Common myeloid progenitor, CD34-positive (primary cell): ENCODE data around the gene CCSER1.

Experiments
- CTCF ChIA-PET: fragments of 350-600 bp; sonication (Branson Sonifier 250); formaldehyde crosslinking; loops from one replicate; lab custom pipeline; 2021; ENCODE audit warnings: antibody characterized with exemption; lab: Charles Lee
- POLR2A ChIA-PET: fragments of 350-600 bp; sonication (Branson Sonifier 250); formaldehyde crosslinking; loops from one replicate; lab custom pipeline; 2021; ENCODE audit warnings: antibody characterized with exemption; lab: Charles Lee
- DNase-seq, 3 donors: peaks; one replicate each; pipeline versions ENCODE4 v3.0.0 to v3.0.0-alpha.2; 2013
- H3K27ac ChIP-seq, 2 experiments: 1 replicate in 1 of 2; 2 replicates in 1 of 2; pipeline ENCODE4 v1.7.0; 2013; ENCODE audit warnings: inconsistent platforms in 2 of 2, low read length in 2 of 2, mild to moderate bottlenecking in 2 of 2, low read depth in 1 of 2, moderate library complexity in 1 of 2; ENCODE audit not compliant: severe bottlenecking in 2 of 2, insufficient read depth in 1 of 2, poor library complexity in 1 of 2
- H3K27me3 ChIP-seq, 5 experiments: replicated peaks in 2 of 5; 1 replicate in 3 of 5; 2 replicates in 2 of 5; pipeline versions ENCODE4 v1.6.1 to v1.7.0; 2013; ENCODE audit warnings: low read length in 4 of 5, mild to moderate bottlenecking in 2 of 5, moderate library complexity in 2 of 5, inconsistent platforms in 1 of 5; ENCODE audit not compliant: insufficient read depth in 5 of 5, control insufficient read depth in 4 of 5
- H3K36me3 ChIP-seq, 4 experiments: 1 replicate in 2 of 4; 2 replicates in 2 of 4; pipeline versions ENCODE4 v1.6.1 to v1.7.0; 2013; ENCODE audit warnings: low read length in 3 of 4, control low read depth in 1 of 4, mild to moderate bottlenecking in 1 of 4; ENCODE audit not compliant: control insufficient read depth in 4 of 4, insufficient read depth in 4 of 4
- H3K4me1 ChIP-seq, 4 experiments: 1 replicate in 3 of 4; 2 replicates in 1 of 4; pipeline versions ENCODE4 v1.6.1 to v1.7.1; 2013; ENCODE audit warnings: low read length in 3 of 4, mild to moderate bottlenecking in 3 of 4, control low read depth in 1 of 4, inconsistent platforms in 1 of 4, moderate library complexity in 1 of 4; ENCODE audit not compliant: control insufficient read depth in 4 of 4, insufficient read depth in 4 of 4; ENCODE audit errors: control extremely low read depth in 1 of 4
- H3K4me3 ChIP-seq, 7 experiments: 1 replicate in 4 of 7; 2 replicates in 3 of 7; pipeline versions ENCODE4 v1.5.1 to v1.7.0; 2013; ENCODE audit warnings: mild to moderate bottlenecking in 7 of 7, low read length in 6 of 7, moderate library complexity in 6 of 7, inconsistent platforms in 2 of 7, low read depth in 2 of 7, control low read depth in 1 of 7; ENCODE audit not compliant: insufficient read depth in 4 of 7, control insufficient read depth in 1 of 7; ENCODE audit errors: extremely low read depth in 1 of 7
- H3K9me3 ChIP-seq, 5 experiments: 1 replicate in 4 of 5; 2 replicates in 1 of 5; pipeline versions ENCODE4 v1.6.1 to v1.7.1; 2013; ENCODE audit warnings: low read length in 4 of 5, mild to moderate bottlenecking in 2 of 5, inconsistent platforms in 1 of 5, low read depth in 1 of 5, moderate library complexity in 1 of 5; ENCODE audit not compliant: control insufficient read depth in 4 of 5, insufficient read depth in 2 of 5; ENCODE audit errors: control extremely low read depth in 1 of 5
- WGBS: methylation state at CpG from one replicate; pipeline ENCODE4 v1.1.5; 2013; ENCODE audit not compliant: insufficient coverage; 5-methylcytosine and 5-hydroxymethylcytosine counted together

CCSER1 gene

GRCh38 chr4:90187148-90187884 lies 60.1 kb downstream of the CCSER1 start:
- ChIA-PET POLR2A (no interaction called here), CTCF (no interaction called here)
- WGBS: no CpG with 5 or more reads among the region's 5 CpGs
- DNase-seq: no peak
- Histone ChIP-seq H3K4me3 (no peak overlapping the region), H3K27ac (no peak overlapping the region), H3K4me1 (no peaks in the 10 kb centered on the region), H3K27me3 (no peaks in the 10 kb centered on the region), H3K9me3 (no peaks in the 10 kb centered on the region), H3K36me3 (no peaks in the 10 kb centered on the region)

- no CpG with 5 or more reads among the region's 3 CpGs for WGBS
- POLR2A ChIA-PET: no interaction called here
Measured at GRCh38 chr4:90189178-90189577, 62.0 kb downstream of the CCSER1 start.

GRCh38 chr4:90189946-90190345 lies 62.8 kb downstream of the CCSER1 start:
- no peak overlapping the region for H3K27ac ChIP-seq
- no peaks in the 10 kb centered on the region for H3K36me3 ChIP-seq
- DNase-seq: no peak
- CTCF ChIA-PET: interaction anchor here (0.5 kb wide), 1 partner anchor 49 kb away, joined by 5 read pairs; no protein-coding TSS in a partner anchor
- H3K9me3 ChIP-seq: no peaks in the 10 kb centered on the region
- no peak overlapping the region for H3K4me3 ChIP-seq
- peaks cover 0 to 2% (median 0%) of the 10 kb centered on the region in 4 experiments for H3K4me1 ChIP-seq
- POLR2A ChIA-PET: no interaction called here
- 100% methylated on average over 4 of the region's 4 CpGs for WGBS
- no peaks in the 10 kb centered on the region for H3K27me3 ChIP-seq

More at GRCh38 chr4:90189178-90189577, 62.0 kb downstream of the CCSER1 start:
- H3K27me3 ChIP-seq: no peaks in the 10 kb centered on the region
- no peak for DNase-seq
- no peaks in the 10 kb centered on the region for H3K9me3 ChIP-seq
- no peak overlapping the region for H3K27ac ChIP-seq
- CTCF ChIA-PET: no interaction called here
- H3K36me3 ChIP-seq: no peaks in the 10 kb centered on the region
- H3K4me3 ChIP-seq: no peak overlapping the region
- H3K4me1 ChIP-seq: no peaks in the 10 kb centered on the region

GRCh38 chr4:90190525-90190924 lies 63.3 kb downstream of the CCSER1 start:
- no peaks in the 10 kb centered on the region for H3K9me3 ChIP-seq
- H3K27ac ChIP-seq: no peak overlapping the region
- no peaks in the 10 kb centered on the region for H3K27me3 ChIP-seq
- peaks cover 0 to 2% (median 0%) of the 10 kb centered on the region in 4 experiments for H3K4me1 ChIP-seq
- no CpG with 5 or more reads among the region's 1 CpG for WGBS
- ChIA-PET CTCF (interaction anchor here (0.5 to 1.5 kb wide), 2 partner anchors 49 to 196 kb away, joined by 3 to 5 read pairs; no protein-coding TSS in a partner anchor), POLR2A (no interaction called here)
- no peak overlapping the region for H3K4me3 ChIP-seq
- no peak for DNase-seq
- no peaks in the 10 kb centered on the region for H3K36me3 ChIP-seq

- no peak overlapping the region for H3K27ac ChIP-seq
- no peaks in the 10 kb centered on the region for H3K9me3 ChIP-seq
- DNase-seq: no peak
- ChIA-PET POLR2A (no interaction called here), CTCF (interaction anchor here (0.7 kb wide), 1 partner anchor 28 kb away, joined by 3 read pairs; no protein-coding TSS in a partner anchor)
- H3K4me1 ChIP-seq: peaks cover 0 to 2% (median 0%) of the 10 kb centered on the region in 4 experiments
- H3K36me3 ChIP-seq: no peaks in the 10 kb centered on the region
- H3K4me3 ChIP-seq: no peak overlapping the region
- 100% methylated on average over 2 of the region's 2 CpGs for WGBS
- H3K27me3 ChIP-seq: no peaks in the 10 kb centered on the region
Measured at GRCh38 chr4:90198086-90198847, 71.1 kb downstream of the CCSER1 start.

- CTCF ChIA-PET: no interaction called here
- POLR2A ChIA-PET: no interaction called here
- H3K4me1 ChIP-seq: peaks cover 0 to 6% (median 1%) of the 10 kb centered on the region in 4 experiments
- no peaks in the 10 kb centered on the region for H3K27me3 ChIP-seq
- 98% methylated on average over 8 of the region's 10 CpGs for WGBS
- no peak overlapping the region for H3K4me3 ChIP-seq
- H3K9me3 ChIP-seq: peaks cover 0 to 6% (median 0%) of the 10 kb centered on the region in 5 experiments
- no peaks in the 10 kb centered on the region for H3K36me3 ChIP-seq
- H3K27ac ChIP-seq: no peak overlapping the region
- DNase-seq: no peak
Measured at GRCh38 chr4:90207887-90208454, 80.8 kb downstream of the CCSER1 start.
